HepG2 (cell line): ENCODE data around the gene CSNK2A1.

ENCODE experiments used
- DNMT3B ChIP-seq: conservative IDR thresholded peaks from 2 replicates; pipeline ENCODE4 v1.6.1; 2016; ENCODE audit warnings: missing biosample characterization, control low read depth
- EZH2 ChIP-seq: conservative IDR thresholded peaks from 2 replicates; pipeline ENCODE4 v1.6.1; 2012; ENCODE audit warnings: mild to moderate bottlenecking, low read depth, low read length, moderate library complexity
- GLI4 ChIP-seq: sonication (generic); formaldehyde crosslinking; IDR thresholded peaks from 2 replicates; pipeline ENCODE4 v1.5.1; 2020; ENCODE audit warnings: missing genetic modification reagents, mild to moderate bottlenecking, moderate library complexity, borderline replicate concordance
- MAFK ChIP-seq, 2 experiments: IDR thresholded peaks in 1 of 2; conservative IDR thresholded peaks in 1 of 2; 2 replicates each; pipeline ENCODE4 v1.6.1; 2011; ENCODE audit warnings: improper control_type of control experiment in 2 of 2, low read length in 2 of 2
- MEIS1 ChIP-seq: sonication (generic); formaldehyde crosslinking; IDR thresholded peaks from 2 replicates; pipeline ENCODE4 v1.9.0; 2021; ENCODE audit warnings: mild to moderate bottlenecking, missing genetic modification reagents, moderate library complexity, borderline replicate concordance
- NR2C2 ChIP-seq: sonication (generic); formaldehyde crosslinking; IDR thresholded peaks from 2 replicates; pipeline ENCODE4 v1.4.0; 2020; ENCODE audit warnings: missing genetic modification reagents, mild to moderate bottlenecking, moderate library complexity, borderline replicate concordance
- POLR2A ChIP-seq, 2 experiments: IDR thresholded peaks; 2 replicates each; pipeline ENCODE4 v1.6.1; 2011; ENCODE audit warnings: low read depth in 2 of 2, low read length in 2 of 2, mild to moderate bottlenecking in 1 of 2, moderate library complexity in 1 of 2; ENCODE audit not compliant: insufficient read depth in 1 of 2
- TCF7L2 ChIP-seq: IDR thresholded peaks from 2 replicates; pipeline ENCODE4 v1.6.1; 2011; ENCODE audit warnings: mild to moderate bottlenecking, low read depth, low read length, moderate library complexity
- ZNF678 ChIP-seq: sonication (generic); formaldehyde crosslinking; IDR thresholded peaks from 2 replicates; pipeline ENCODE4 v1.4.0; 2020; ENCODE audit warnings: mild to moderate bottlenecking, missing genetic modification reagents
- ZNF776 ChIP-seq: sonication (generic); formaldehyde crosslinking; IDR thresholded peaks from 2 replicates; pipeline ENCODE4 v1.4.0; 2020; ENCODE audit warnings: mild to moderate bottlenecking, missing genetic modification reagents

DNA sequence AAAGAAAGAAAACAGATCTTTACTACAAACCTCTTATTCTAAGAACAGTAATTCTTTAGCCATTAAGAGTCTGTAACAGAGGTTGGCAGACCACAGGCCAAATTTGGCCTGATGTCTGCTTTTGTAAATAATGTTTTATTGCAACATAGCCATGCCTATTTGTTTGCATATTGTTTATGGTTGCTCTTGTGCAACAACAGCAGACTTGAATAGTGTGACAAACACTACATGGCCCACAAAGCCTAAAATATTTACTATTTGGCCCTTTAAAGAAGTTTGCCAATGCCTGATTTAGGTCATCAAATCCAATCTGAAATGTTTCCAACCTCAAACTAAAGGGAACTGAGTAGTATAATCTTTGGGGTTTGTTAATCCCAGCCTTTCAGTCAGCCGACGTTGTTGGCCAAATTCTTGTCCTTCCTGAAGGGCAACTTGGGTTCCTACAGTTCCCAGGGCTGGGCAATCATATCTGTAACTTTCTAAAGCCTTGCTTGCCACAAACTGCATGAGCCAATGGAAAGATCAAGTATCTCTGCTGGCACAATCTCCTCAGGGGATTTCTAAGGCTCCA lies 47.4 kb downstream of the CSNK2A1 start:
- TF ChIP-seq ZNF678 (CRISPR knock-in tag) (no peak), TCF7L2 (no peak), GLI4 (no peak), DNMT3B (CRISPR knock-in tag) (no peak), EZH2 (no peak), MAFK (conservative IDR thresholded peaks at IDR 0.05 in 1 of 2, IDR thresholded peaks at IDR 0.05 in 1 of 2; ENCODE audit: low read length in 2 of 2) (no peak), MEIS1 (CRISPR knock-in tag) (no peak), ZNF776 (no peak), NR2C2 (CRISPR knock-in tag) (no peak), POLR2A (IDR thresholded peaks at IDR 0.05; ENCODE audit: insufficient read depth in 1 of 2, low read depth in 2 of 2, low read length in 2 of 2) (no peak)
